Glutamatergic neuron (in vitro differentiated cells): Measurements from ENCODE around the gene RNMT. TPM values are rescaled to one million over a fixed set of nuclear protein-coding genes. Genes with fewer than 3 reads are reported as not detected.
A peak's percentile ranks its signal among the peaks of the same experiment; 100 is the strongest.

Experiments used
- DNase-seq: peaks from one replicate; pipeline ENCODE4 v3.0.0; 2022
- H3K27ac Mint-ChIP-seq: one replicate; pipeline ENCODE4 v1.8.0; 2020; ENCODE audit warnings: mild to moderate bottlenecking, mixed read lengths, inconsistent platforms; ENCODE audit not compliant: unreplicated experiment
- H3K27me3 Mint-ChIP-seq: one replicate; pipeline ENCODE4 v1.8.0; 2020; ENCODE audit warnings: mild to moderate bottlenecking, moderate library complexity, mixed read lengths, inconsistent platforms; ENCODE audit not compliant: unreplicated experiment
- H3K36me3 Mint-ChIP-seq: one replicate; pipeline ENCODE4 v1.8.0; 2020; ENCODE audit warnings: mild to moderate bottlenecking, mixed read lengths, inconsistent platforms; ENCODE audit not compliant: unreplicated experiment
- H3K4me1 Mint-ChIP-seq: one replicate; pipeline ENCODE4 v1.8.0; 2020; ENCODE audit warnings: mild to moderate bottlenecking, low read depth, mixed read lengths, inconsistent platforms; ENCODE audit not compliant: unreplicated experiment
- H3K4me3 Mint-ChIP-seq: one replicate; pipeline ENCODE4 v1.8.0; 2020; ENCODE audit warnings: mild to moderate bottlenecking, mixed read lengths, inconsistent platforms; ENCODE audit not compliant: unreplicated experiment
- H3K9me3 Mint-ChIP-seq: one replicate; pipeline ENCODE4 v1.8.0; 2020; ENCODE audit warnings: mild to moderate bottlenecking, moderate library complexity, mixed read lengths, inconsistent platforms; ENCODE audit not compliant: unreplicated experiment
- total RNA-seq: library from RNA; stranded (reverse); fragmentation: NEBNext Ultra II Directional; extraction: Animal tissue kit (Norgen Biotek cat#: 25700); gene quantifications from one replicate; pipeline ENCODE4 v1.2.1, GENCODE V29; 2021; ENCODE audit not compliant: unreplicated experiment
- TF ChIP-seq, protein P1 (sequence below): fragments of 200-600 bp; sonication (generic); IDR thresholded peaks from one replicate; pipeline ENCODE4 v1.5.0; 2021; ENCODE audit not compliant: partially characterized antibody, unreplicated experiment

RNMT gene
- total RNA-seq, 1 donor from 2014 or later = 42.8 TPM

- TF ChIP-seq, protein P1, sequence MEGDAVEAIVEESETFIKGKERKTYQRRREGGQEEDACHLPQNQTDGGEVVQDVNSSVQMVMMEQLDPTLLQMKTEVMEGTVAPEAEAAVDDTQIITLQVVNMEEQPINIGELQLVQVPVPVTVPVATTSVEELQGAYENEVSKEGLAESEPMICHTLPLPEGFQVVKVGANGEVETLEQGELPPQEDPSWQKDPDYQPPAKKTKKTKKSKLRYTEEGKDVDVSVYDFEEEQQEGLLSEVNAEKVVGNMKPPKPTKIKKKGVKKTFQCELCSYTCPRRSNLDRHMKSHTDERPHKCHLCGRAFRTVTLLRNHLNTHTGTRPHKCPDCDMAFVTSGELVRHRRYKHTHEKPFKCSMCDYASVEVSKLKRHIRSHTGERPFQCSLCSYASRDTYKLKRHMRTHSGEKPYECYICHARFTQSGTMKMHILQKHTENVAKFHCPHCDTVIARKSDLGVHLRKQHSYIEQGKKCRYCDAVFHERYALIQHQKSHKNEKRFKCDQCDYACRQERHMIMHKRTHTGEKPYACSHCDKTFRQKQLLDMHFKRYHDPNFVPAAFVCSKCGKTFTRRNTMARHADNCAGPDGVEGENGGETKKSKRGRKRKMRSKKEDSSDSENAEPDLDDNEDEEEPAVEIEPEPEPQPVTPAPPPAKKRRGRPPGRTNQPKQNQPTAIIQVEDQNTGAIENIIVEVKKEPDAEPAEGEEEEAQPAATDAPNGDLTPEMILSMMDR = no peak
- DNase-seq = peak; percentile 34
- H3K36me3 Mint-ChIP-seq = no peaks in the 10 kb centered on the region
- peak overlapping the region; percentile 41 for H3K27ac Mint-ChIP-seq
- no peaks in the 10 kb centered on the region for H3K4me1 Mint-ChIP-seq
- H3K27me3 Mint-ChIP-seq = peaks cover 1% of the 10 kb centered on the region
- H3K4me3 Mint-ChIP-seq = peak overlapping the region; percentile 90
- H3K9me3 Mint-ChIP-seq = peaks cover 2% of the 10 kb centered on the region
These were observed 74.8 kb downstream of the RNMT start for GRCh38 chr18:13801260-13801601.

DNA sequence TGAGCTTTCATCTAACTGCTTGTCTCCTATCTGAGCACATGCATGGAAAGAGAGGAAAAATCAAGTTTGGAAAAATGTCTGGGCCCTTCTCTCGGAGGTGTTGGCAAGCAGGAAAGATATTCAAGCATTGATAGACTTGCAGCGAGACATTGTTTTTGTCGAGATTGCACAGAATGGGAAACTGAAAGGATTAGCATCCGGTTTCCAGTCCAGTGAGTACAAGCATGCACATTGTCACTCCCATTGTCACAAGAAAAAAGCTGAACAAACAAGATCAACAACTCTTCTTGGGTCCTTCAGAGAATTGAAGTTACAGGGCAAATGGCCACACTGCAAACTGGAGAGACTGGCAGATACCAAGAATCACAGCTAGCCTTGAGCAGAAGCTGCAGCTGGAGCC lies 77.8 kb downstream of the RNMT start:
- Mint-ChIP-seq H3K9me3 (peaks cover 2% of the 10 kb centered on the region), H3K27me3 (no peaks in the 10 kb centered on the region), H3K36me3 (no peaks in the 10 kb centered on the region), H3K27ac (no peak overlapping the region), H3K4me1 (no peaks in the 10 kb centered on the region), H3K4me3 (no peak overlapping the region)
- TF ChIP-seq, protein P1 = no peak
- DNase-seq = no peak

DNA sequence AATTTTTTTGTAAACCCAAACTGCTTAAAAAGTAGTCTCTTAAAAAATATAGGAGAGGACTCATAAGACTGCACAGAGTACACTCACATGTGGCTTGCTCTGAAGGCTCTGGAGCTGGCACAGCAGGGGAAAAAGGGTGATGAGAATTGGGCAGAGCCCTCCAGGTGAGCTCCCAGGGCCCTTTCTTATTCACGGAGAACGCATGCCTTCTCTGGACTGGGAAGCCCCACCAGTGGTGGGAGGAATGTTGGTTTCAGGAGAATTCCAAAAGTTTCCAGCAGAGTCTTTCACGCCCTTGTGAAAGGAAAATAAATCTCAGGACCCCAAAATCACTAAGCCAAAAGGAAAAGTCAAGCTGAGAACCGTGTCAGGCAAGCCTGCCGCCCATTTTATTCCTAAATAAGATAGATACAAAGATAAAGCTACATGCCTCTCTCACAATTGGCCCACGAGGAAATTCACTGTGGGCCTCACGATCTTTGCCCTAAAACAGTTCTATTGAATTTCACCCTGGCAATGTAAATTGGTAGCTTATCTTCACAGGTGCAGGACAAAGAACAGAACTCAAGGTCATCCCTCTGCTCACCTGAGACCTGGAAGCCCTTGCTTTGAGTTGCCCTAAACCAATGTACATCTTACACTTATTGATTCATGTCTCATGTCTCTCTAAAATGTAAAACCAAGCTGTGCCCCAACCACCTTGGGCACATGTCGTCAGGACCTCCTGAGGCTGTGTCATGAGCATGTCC lies 82.0 kb downstream of the RNMT start:
- no peak overlapping the region for H3K27ac Mint-ChIP-seq
- H3K36me3 Mint-ChIP-seq = no peaks in the 10 kb centered on the region
- DNase-seq = no peak
- H3K4me3 Mint-ChIP-seq = no peak overlapping the region
- H3K4me1 Mint-ChIP-seq = no peaks in the 10 kb centered on the region
- TF ChIP-seq, protein P1 = no peak
- peaks cover 2% of the 10 kb centered on the region for H3K9me3 Mint-ChIP-seq
- peaks cover 4% of the 10 kb centered on the region for H3K27me3 Mint-ChIP-seq

DNA sequence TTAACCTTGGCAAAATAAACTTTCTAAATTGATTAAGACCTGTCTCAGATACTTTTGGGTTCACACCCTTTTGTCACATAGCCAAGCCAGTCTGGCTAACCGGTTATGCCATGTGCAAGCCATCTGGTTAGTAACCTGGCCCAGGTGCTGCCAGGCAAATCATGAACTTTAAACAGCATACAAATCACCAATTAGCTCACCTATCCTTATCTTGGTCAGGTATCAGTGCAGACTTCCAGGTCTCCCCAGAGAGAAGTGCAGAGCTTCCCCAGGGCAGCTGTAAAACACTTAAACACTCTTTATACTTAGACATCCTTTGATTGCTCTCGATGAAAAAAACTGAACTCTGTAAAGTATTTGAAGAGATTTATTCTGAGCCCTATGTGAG lies 82.6 kb downstream of the RNMT start:
- Mint-ChIP-seq H3K36me3 (no peaks in the 10 kb centered on the region), H3K4me3 (no peak overlapping the region), H3K4me1 (no peaks in the 10 kb centered on the region), H3K27me3 (peaks cover 4% of the 10 kb centered on the region), H3K27ac (no peak overlapping the region), H3K9me3 (peaks cover 2% of the 10 kb centered on the region)
- no peak for DNase-seq
- TF ChIP-seq, protein P1 = no peak

GRCh38 chr18:13809531-13810255 lies 83.2 kb downstream of the RNMT start:
- H3K27ac Mint-ChIP-seq = no peak overlapping the region
- no peaks in the 10 kb centered on the region for H3K36me3 Mint-ChIP-seq
- H3K27me3 Mint-ChIP-seq = peaks cover 4% of the 10 kb centered on the region
- H3K4me3 Mint-ChIP-seq = no peak overlapping the region
- DNase-seq = no peak
- TF ChIP-seq, protein P1 = no peak
- H3K9me3 Mint-ChIP-seq = no peaks in the 10 kb centered on the region
- H3K4me1 Mint-ChIP-seq = no peaks in the 10 kb centered on the region
